NCI-H187 treated with DMSO at 0.1 percent for 48 hours (cell line): ENCODE results near the gene HBG2.
"Not testable (repeated sequence)": the region's sequence is repeated elsewhere in the genome, so short reads cannot be mapped to it uniquely, and the experiment has no call there.

Experiments used
- DNase-seq: peaks from one replicate; lab custom pipeline; 2025; lab: John Stamatoyannopoulos, UW

The HBG2 gene

DNA sequence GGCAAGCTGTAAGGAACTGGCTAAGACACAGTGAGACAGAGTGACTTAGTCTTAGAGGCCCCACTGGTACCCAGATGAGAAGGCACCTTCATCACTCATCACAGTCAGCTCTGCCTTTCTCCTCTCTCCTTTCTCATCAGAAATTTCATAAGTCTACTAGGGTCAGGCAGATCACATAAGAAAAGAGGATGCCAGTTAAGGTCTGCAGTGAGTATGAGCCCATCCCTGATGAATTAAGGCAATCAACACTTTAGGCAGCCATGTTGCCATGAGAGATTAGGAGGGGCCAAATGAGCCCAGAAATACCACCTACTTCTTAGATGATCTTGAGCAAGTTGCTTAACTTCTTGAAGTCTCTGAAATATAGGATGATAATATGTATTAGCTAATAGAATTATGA is 27.0 kb upstream of the HBG2 start:
- DNase-seq = no peak

DNA sequence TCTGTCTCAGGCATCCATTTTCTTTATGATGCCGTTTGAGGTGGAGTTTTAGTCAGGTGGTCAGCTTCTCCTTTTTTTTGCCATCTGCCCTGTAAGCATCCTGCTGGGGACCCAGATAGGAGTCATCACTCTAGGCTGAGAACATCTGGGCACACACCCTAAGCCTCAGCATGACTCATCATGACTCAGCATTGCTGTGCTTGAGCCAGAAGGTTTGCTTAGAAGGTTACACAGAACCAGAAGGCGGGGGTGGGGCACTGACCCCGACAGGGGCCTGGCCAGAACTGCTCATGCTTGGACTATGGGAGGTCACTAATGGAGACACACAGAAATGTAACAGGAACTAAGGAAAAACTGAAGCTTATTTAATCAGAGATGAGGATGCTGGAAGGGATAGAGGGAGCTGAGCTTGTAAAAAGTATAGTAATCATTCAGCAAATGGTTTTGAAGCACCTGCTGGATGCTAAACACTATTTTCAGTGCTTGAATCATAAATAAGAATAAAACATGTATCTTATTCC is 26.1 kb upstream of the HBG2 start:
- no peak for DNase-seq

DNA sequence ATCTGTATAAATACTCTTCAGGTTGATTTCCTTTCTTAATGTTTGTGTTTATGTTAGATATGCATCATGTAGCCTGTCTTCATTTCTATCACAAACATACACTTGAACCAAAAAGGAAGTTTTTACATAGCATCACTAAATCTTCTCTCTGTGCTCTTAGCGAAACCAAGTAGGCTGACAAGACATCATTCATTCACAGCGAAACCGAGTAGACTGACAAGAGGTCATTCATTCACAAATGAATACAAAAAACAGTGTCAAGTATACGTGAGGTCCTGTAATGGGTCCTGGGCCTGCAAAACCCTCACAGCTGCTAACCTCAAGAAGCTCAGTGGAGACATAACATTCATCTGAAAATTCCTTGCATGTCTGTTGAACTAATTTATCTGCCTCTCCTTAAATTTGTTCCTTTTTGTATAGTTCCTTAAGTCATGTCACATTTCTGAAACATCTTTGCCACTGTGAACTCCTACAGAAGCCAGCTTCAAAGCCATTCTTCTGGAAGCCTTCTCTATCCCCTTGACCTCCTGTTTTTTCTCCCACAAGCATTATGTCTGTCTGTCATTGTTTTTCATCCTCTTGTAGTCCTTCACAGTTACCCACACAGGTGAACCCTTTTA is 25.0 kb upstream of the HBG2 start:
- no peak for DNase-seq

DNA sequence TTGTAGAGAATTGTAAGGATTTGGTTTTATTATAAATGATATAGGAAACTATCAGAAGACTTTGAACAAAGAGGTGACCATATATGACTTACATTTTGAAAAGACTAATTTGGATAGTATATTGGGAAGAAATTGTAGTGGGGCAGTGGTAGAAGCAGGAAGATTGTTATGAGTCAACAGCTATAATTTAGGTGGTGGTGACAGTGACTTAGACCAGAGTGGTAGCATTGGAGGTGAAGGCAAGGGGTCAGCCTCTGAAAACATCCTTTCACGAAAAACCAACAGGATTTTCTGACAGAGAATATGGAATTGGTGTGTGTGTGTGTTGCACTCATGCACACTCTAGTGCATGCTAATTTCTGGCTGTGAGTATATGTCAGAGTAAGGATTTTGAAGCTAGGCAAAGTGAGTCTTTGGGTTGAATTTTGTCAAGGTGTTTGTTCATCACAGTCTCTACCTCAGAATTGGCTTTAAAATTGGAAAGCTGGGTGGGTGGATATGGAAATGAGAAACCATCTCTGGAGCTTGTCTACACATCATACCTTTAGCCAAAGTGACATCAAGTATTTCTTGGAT is 23.3 kb upstream of the HBG2 start:
- DNase-seq = no peak

DNA sequence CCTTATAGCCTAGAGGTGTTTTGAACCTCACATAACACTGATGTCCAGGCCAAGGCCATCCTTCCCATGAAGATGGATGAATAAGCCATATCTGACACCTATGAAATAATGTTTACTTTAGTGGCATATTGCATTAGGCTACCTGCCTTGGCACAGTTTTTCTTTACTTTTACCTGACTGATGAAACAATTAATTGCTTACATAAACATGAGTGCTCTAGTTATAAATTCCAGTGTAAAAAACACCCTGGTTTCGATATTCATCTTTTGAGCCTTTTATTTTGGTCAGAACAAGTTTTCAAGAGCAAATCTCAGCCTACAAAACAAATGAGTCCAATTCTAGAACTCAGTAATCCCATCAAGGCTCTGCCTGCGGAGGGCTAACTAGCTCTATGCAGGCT is 22.1 kb upstream of the HBG2 start:
- DNase-seq = no peak

DNA sequence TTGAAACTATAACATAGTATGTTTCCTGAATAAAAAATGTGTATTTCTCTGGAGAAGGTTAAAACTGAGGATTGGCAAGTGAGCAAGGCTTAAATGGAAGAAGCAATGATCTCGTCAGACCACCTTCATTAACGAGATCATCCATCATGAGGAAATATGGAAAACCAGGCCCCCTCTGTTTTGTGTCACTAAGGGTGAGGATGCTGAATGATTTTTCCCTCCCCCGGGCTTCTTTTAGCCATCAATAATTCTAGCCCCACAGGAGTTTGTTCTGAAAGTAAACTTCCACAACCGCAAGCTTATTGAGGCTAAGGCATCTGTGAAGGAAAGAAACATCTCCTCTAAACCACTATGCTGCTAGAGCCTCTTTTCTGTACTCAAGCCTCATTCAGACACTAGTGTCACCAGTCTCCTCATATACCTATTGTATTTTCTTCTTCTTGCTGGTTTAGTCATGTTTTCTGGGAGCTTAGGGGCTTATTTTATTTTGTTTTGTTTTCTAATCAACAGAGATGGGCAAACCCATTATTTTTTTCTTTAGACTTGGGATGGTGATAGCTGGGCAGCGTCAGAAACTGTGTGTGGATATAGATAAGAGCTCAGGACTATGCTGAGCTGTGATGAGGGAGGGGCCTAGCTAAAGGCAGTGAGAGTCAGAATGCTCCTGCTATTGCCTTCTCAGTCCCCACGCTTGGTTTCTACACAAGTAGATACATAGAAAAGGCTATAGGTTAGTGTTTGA is 21.0 kb upstream of the HBG2 start:
- DNase-seq = no peak

DNA sequence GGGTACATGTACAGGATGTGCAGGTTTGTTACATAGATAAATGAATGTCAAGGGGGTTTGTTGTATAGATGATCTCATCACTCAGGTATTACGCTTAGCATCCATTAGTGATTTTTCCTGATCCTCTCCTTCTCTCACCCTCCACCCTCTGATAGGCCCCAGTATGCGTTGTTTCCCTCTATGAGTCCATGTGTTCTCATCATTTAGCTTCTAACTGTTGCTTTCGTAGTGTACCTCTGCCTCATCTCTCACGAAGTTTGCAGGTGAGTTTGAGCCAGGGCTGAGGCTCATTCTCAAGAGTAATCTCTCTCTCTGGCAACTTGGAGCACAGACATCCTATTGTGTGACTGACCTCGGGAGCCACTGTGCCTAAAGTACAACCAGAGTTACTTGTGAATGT is 19.8 kb upstream of the HBG2 start:
- DNase-seq = no peak

DNA sequence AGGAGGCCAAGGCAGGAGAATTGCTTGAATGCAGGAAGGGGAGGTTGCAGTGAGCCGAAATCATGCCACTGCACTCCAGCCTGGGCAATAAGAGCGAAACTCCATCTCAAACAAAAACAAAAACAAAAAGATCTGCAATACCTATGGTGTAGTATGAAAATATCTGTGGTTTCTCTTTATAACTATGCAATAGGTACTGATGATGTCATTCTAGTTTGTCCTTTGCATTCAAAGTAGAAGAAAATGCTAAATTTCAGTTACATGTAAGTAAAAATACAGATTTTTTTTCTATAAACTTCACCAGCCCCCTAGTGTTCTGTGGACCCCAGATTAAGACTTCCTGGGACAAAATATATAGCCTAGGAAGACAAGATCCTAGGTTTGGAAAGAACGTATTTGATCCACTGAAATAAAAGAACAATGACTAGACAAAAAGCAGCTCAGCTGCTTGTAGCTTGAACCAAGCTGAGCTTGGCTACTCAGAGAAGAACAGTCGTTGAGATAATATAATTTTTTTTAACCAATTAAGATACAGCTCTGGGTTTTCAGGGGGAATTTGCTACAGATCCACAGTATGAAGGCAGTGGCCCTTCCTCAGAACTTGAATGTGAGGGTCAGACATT is 17.9 kb upstream of the HBG2 start:
- DNase-seq = no peak

DNA sequence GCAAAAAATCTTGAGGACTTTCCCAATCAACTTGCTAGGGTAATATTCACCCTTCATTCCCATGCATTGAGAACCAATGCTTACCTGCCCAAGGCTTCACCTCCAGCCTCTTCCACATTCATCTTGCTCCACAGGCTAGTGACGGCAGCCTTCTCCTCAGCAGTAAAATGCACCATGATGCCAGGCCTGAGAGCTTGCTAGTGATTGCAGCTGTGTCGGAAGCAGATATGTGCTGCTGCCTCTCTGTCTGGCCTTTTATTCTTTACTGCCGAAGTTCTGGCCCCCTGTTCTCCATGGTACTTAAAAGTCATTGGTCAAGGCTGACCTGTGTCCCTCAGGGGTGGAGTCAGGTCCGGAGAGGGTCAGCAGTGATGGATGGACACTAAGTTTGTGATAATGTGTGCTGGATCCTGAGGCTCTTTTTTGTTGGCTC is 15.2 kb upstream of the HBG2 start, which contains the start of gene HBE1:
Gene HBE1, minus strand, starts transcription at position 231 of the 433 bp plus-strand sequence. Its CDS starts 55 bp downstream, at position 176.
- DNase-seq = no peak

DNA sequence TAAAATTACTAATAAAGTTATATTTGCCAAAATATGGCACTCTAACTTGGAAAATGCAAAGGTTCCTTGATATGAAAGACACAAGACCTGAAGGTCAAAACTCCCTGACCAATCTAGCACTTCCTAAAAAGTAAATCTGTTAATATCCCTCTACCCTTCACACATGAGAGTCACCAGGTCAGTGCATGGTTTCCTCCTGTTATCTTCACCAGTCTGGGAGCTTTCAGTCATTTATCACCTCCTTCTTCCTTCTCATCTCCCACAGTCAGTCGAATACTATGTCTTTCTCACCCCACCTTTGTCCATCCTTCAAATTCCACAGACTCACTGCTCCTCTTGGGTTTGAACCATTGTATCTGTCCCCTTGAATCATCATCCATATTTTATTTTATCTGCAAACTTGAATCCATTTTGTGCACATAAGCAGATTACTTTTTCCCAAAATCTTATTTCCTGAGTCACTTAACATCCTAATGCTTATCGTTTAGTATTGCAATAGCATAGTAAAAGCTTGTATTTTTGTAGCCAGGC is 12.5 kb upstream of the HBG2 start:
- no peak for DNase-seq

DNA sequence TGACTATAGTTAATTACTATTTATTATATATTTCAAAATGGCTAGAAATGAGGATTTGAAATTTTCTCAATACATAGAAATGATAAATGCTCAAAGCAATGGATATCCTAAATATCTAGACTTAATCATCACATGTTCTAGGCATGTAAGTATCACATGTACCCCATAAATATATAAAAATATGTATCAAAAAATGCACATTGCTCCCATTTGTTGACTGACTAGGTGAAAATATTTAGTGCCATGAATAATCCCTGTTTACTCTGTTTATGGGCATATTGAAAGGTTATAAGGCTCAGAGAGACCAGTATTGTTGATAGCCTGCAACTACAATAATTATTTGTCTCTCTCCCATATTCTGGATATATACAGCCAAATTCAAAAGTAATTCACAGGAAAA is 12.0 kb upstream of the HBG2 start:
- no peak for DNase-seq

DNA sequence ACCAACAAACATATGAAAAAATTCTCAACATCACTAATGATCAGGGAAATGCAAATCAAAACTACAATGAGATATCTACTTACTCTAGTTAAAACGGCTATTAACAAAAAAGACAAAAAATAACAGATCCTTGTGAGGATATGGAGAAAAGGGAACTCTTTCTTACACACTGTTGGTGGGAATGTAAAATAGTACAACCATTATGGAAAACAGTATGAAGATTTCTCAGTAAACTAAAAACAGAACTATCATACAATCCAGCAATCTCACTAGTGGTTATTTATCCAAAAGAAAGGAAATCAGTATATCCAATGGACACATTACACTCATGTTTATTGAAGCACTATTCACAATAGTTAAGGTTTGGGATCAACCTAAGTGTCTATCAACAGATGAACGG is 11.3 kb upstream of the HBG2 start:
- DNase-seq = no peak

DNA sequence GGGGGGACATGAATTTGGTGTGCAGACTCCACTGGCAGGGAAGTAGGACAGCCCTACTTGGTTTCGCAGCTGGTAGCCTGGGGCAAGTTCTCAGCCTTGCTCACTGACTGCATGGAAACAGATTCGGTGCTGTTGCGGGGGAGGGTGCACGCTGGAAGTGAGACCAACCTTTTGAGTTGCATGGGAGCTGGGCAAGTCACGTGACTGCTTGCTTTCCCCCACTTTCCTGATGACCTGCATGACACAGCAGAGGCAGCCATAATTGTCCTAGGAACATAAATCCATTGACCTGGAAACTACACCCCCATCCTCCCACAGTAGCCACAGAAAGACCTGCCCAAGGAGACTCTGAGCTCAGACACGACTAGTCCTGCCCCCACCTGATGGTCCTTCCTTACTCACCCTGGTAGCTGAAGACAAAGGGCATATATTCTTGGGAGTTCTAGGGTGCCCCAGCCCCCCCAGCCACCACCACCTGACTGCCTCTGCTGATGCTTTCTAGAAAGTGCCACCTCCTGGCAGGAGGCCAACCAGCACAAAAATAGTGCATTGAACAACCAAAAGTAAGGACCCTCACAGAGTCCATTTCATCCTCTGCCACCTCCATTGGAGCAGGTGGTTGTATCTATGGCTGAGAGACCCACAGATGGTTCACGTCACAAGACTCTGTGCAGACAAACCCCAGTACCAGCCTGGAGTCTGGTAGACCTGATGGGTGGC is 4.1 kb upstream of the HBG2 start:
- no peak for DNase-seq

DNA sequence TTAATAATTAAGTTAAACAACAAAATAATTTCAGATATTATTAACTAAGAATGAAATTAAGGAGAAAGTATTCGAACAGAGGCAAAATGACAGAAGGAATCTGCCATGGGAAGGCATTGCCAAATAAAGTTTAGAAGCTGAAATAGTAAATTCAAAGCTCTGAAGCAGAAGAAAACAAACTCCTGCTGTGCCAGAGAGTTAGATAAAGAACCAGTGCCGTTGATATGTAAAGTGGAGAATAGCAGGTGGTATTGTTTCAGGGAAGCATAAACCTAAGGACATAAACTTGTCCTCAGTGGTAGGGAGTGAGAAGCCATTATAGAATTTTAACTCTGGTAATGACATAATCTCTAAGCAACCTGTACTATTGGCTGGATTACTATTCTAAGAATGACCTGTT is 2.7 kb upstream of the HBG2 start:
- DNase-seq = no peak

DNA sequence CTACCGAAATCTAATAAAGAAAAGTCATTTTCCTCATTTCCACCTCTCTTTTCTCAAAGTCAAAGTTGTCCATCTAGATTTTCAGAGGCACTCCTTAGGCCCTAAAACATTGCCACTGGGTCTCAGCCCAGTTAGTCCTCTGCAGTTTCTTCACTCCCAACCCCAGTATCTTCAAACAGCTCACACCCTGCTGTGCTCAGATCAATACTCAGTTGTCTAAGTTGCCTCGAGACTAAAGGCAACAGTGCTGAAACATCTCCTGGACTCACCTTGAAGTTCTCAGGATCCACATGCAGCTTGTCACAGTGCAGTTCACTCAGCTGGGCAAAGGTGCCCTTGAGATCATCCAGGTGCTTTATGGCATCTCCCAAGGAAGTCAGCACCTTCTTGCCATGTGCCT is 558 bp downstream of the HBG2 start:
- not testable (repeated sequence) for DNase-seq

DNA sequence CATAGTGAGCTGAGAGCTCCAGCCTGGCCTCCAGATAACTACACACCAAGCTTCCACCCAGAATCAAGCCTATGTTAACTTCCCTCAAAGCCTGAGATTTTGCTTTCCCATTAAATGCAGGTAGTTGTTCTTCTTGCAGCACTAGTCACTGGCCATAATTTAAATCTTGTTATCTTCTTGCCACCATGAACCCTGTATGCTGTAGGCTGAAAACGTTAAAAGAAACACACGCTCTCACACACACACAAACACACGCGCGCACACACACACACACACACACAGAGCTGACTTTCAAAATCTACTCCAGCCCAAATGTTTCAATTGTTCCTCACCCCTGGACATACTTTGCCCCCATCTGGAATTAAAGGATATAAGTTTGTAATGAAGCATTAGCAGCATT is 1.1 kb downstream of the HBG2 start:
- not testable (repeated sequence) for DNase-seq

DNA sequence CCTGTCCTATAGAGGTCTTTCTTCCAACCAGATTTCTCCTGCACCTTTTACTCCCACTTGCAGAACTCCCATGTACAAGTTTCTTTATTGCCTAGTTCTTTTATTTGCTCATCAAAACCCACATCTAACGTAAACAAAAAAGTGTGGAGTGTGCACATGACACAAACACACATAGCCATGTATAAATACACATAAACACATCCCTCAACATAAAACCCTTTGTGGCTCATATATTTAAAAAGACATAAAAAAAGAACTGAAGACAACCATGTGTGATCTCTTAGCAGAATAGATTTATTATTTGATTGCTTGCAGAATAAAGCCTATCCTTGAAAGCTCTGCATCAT is 1.7 kb downstream of the HBG2 start:
- no peak for DNase-seq

DNA sequence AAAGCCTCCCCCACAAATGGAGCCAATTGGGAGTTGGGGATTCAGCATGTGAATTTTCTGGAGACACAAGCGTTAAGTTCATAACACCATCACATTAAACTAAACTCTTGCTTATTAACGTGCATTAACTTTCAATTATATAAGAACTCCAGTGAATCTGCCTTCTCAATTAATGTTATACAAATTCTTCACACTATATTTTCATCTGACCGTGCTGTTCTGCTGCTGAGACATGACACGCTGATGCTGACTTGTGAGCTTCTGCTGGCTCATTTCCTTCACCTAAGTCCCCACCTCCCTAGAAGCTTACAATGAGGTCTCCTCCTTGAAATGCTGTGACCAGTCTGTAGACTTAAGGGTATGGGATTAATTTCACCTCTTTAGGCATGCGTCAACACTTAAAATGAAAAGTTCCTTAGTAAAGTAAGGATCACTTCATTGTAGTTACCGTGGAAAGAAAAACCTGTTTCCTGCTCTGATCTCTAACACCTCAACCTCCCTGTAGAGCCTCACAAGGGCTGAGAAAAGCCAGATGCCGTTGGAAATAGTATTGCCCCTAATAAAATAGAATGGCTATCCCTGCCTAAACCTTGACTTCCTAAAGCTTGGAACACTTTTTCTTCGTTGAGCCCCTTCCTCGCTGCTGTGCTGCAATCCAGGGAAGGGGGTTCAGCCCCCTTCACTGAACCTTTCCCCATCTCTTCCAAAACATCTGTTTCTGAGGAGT is 2.2 kb downstream of the HBG2 start:
- DNase-seq = no peak

DNA sequence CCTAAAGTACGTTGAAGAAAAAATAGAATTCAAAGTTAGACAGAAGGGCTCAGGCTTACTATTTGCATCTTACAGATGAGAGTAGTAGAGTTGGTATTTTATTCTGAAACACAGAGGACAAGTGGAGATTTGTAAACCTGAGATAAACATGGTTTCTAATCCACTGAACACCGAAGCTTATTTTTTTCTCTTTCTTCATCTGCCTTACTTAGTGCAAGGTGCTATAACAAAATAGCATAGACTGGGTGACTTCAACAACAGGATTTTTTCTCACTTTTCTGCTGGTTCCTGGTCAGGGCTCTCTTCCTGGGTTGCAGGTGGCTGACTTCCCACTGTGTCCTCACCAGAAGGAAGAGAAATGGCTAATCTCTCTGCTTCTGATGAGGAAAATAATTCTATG is 2.8 kb downstream of the HBG2 start:
- DNase-seq = no peak

DNA sequence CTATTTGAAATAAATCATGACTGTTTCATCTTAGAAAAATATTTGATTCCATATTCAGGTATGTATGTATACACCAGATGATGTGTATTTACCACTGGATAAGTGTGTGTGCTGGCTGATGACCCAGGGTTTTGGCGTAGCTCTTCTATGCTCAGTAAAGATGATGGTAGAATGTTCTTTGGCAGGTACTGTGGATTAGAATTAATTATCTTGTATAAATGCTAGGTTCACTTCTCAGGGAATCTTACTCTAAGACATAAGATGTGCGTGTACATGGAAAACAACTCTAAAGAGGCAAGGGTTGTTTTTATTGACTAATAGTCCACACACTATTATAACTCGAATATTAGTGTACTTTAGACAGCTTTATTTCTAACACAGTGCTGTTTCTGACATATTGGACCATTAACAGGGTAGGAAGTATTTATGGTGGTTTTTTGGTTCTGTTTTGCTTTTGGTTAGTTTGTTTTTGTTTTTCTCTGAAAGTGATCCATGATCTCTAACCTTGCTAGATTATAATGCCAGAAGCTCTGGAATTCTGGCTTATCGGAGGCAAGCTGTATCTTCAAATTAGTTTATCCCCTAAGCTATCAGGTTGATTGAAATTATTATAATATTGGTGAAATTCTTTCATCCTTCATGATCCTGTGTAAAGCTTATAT is 3.9 kb downstream of the HBG2 start:
- DNase-seq = no peak
